ENCODE data around the gene C3orf20.

The C3orf20 gene

DNA sequence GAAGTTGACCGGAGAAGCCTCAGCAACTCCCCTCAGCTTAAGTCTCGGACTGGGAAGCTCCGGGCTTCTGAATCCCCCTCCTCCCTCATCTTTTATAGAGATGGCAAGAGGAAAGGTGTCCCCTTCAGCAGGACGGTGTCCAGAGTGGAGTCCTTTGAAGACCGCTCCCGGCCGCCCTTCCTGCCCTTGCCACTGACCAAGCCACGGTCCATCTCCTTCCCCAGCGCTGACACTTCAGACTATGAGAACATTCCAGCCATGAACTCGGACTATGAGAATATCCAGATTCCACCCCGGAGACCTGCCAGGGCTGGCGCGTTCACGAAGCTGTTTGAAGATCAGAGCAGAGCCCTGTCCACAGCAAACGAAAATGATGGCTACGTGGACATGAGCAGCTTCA lies 146.2 kb downstream of the C3orf20 start:
- DNase-seq: no peak

DNA sequence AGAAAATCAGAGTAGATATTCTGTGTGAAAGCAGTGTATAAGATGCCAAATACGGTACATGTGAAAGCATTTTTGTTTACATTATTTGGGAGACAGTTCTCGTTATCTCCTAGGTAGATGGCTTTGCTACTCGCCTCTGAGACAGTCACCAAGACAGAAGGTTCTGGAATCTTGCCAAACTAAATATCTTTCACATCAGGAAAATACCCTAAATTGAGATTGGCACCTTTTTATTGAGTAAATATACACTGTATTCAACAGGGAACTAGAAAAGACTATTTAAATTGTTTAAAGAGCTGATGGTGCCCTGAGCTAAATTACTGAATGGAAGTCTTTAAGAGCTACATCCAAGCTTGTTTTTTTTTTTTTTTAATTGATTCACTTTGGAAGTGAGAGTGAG lies 147.2 kb downstream of the C3orf20 start:
- no peak for DNase-seq
